ENCODE results near the gene IRX4. TPM values are rescaled to one million over a fixed set of nuclear protein-coding genes. Genes with fewer than 3 reads are reported as not detected.

IRX4 gene
- polyA plus RNA-seq, 2 donors, result 9.3 to 15.6 TPM

- no peaks in the 10 kb centered on the region for H3K4me1 ChIP-seq (ENCODE audit: control insufficient read depth in 2 of 2, insufficient read depth in 2 of 2, low read length in 1 of 2)
- peaks cover 0 to 12% of the 10 kb centered on the region in 2 donors for H3K9me3 ChIP-seq (ENCODE audit: control insufficient read depth in 2 of 2, insufficient read depth in 1 of 2, low read depth in 1 of 2, low read length in 1 of 2)
- H3K4me3 ChIP-seq (ENCODE audit: low read depth in 1 of 2, low read length in 2 of 2), result no peak overlapping the region
- no peaks in the 10 kb centered on the region for H3K27me3 ChIP-seq (ENCODE audit: control insufficient read depth in 1 of 2, insufficient read depth in 2 of 2, low read length in 2 of 2)
- 90% methylated on average over 32 to 34 of the region's 34 CpGs for WGBS, 2 donors
- H3K36me3 ChIP-seq (ENCODE audit: control insufficient read depth in 2 of 2, insufficient read depth in 2 of 2, low read length in 1 of 2), result no peaks in the 10 kb centered on the region
- H3K27ac ChIP-seq (ENCODE audit: low read depth in 2 of 2, low read length in 1 of 2), result no peak overlapping the region
Observed at GRCh38 chr5:1916041-1917001, 33.6 kb upstream of the IRX4 start.

GRCh38 chr5:1915316-1915715, 32.6 kb upstream of the IRX4 start:
- H3K36me3 ChIP-seq (ENCODE audit: control insufficient read depth in 2 of 2, insufficient read depth in 2 of 2, low read length in 1 of 2), result no peaks in the 10 kb centered on the region
- no peaks in the 10 kb centered on the region for H3K27me3 ChIP-seq (ENCODE audit: control insufficient read depth in 1 of 2, insufficient read depth in 2 of 2, low read length in 2 of 2)
- no peak overlapping the region for H3K27ac ChIP-seq (ENCODE audit: low read depth in 2 of 2, low read length in 1 of 2)
- no peaks in the 10 kb centered on the region for H3K4me1 ChIP-seq (ENCODE audit: control insufficient read depth in 2 of 2, insufficient read depth in 2 of 2, low read length in 1 of 2)
- no peak overlapping the region for H3K4me3 ChIP-seq (ENCODE audit: low read depth in 1 of 2, low read length in 2 of 2)
- 87 to 94% methylated on average over 8 of the region's 8 CpGs for WGBS, 2 donors
- peaks cover 0 to 12% of the 10 kb centered on the region in 2 donors for H3K9me3 ChIP-seq (ENCODE audit: control insufficient read depth in 2 of 2, insufficient read depth in 1 of 2, low read depth in 1 of 2, low read length in 1 of 2)

GRCh38 chr5:1914471-1914870, 31.7 kb upstream of the IRX4 start:
- no peaks in the 10 kb centered on the region for H3K4me1 ChIP-seq (ENCODE audit: control insufficient read depth in 2 of 2, insufficient read depth in 2 of 2, low read length in 1 of 2)
- H3K4me3 ChIP-seq (ENCODE audit: low read depth in 1 of 2, low read length in 2 of 2), result no peak overlapping the region
- WGBS, 2 donors, result 91 to 93% methylated on average over 8 of the region's 8 CpGs
- peaks cover 0 to 10% of the 10 kb centered on the region in 2 donors for H3K9me3 ChIP-seq (ENCODE audit: control insufficient read depth in 2 of 2, insufficient read depth in 1 of 2, low read depth in 1 of 2, low read length in 1 of 2)
- H3K27ac ChIP-seq (ENCODE audit: low read depth in 2 of 2, low read length in 1 of 2), result no peak overlapping the region
- H3K36me3 ChIP-seq (ENCODE audit: control insufficient read depth in 2 of 2, insufficient read depth in 2 of 2, low read length in 1 of 2), result no peaks in the 10 kb centered on the region
- no peaks in the 10 kb centered on the region for H3K27me3 ChIP-seq (ENCODE audit: control insufficient read depth in 1 of 2, insufficient read depth in 2 of 2, low read length in 2 of 2)

- no peak overlapping the region for H3K4me3 ChIP-seq (ENCODE audit: low read depth in 1 of 2, low read length in 2 of 2)
- no peak overlapping the region for H3K27ac ChIP-seq (ENCODE audit: low read depth in 2 of 2, low read length in 1 of 2)
- H3K9me3 ChIP-seq (ENCODE audit: control insufficient read depth in 2 of 2, insufficient read depth in 1 of 2, low read depth in 1 of 2, low read length in 1 of 2), result peaks cover 0 to 10% of the 10 kb centered on the region in 2 donors
- 91 to 95% methylated on average over 15 of the region's 15 CpGs for WGBS, 2 donors
- no peaks in the 10 kb centered on the region for H3K36me3 ChIP-seq (ENCODE audit: control insufficient read depth in 2 of 2, insufficient read depth in 2 of 2, low read length in 1 of 2)
- no peaks in the 10 kb centered on the region for H3K27me3 ChIP-seq (ENCODE audit: control insufficient read depth in 1 of 2, insufficient read depth in 2 of 2, low read length in 2 of 2)
- H3K4me1 ChIP-seq (ENCODE audit: control insufficient read depth in 2 of 2, insufficient read depth in 2 of 2, low read length in 1 of 2), result no peaks in the 10 kb centered on the region
Observed at GRCh38 chr5:1913578-1913977, 30.9 kb upstream of the IRX4 start.

- Histone ChIP-seq H3K27ac (ENCODE audit: low read depth in 2 of 2, low read length in 1 of 2) (no peak overlapping the region), H3K4me1 (ENCODE audit: control insufficient read depth in 2 of 2, insufficient read depth in 2 of 2, low read length in 1 of 2) (no peaks in the 10 kb centered on the region), H3K36me3 (ENCODE audit: control insufficient read depth in 2 of 2, insufficient read depth in 2 of 2, low read length in 1 of 2) (no peaks in the 10 kb centered on the region), H3K27me3 (ENCODE audit: control insufficient read depth in 1 of 2, insufficient read depth in 2 of 2, low read length in 2 of 2) (no peaks in the 10 kb centered on the region), H3K4me3 (ENCODE audit: low read depth in 1 of 2, low read length in 2 of 2) (no peak overlapping the region), H3K9me3 (ENCODE audit: control insufficient read depth in 2 of 2, insufficient read depth in 1 of 2, low read depth in 1 of 2, low read length in 1 of 2) (peaks cover 0 to 10% of the 10 kb centered on the region in 2 donors)
- 78 to 82% methylated on average over 18 of the region's 18 CpGs for WGBS, 2 donors
Observed at GRCh38 chr5:1912951-1913565, 30.3 kb upstream of the IRX4 start.

GRCh38 chr5:1911773-1912235, 29.1 kb upstream of the IRX4 start:
- no peaks in the 10 kb centered on the region for H3K27me3 ChIP-seq (ENCODE audit: control insufficient read depth in 1 of 2, insufficient read depth in 2 of 2, low read length in 2 of 2)
- no peaks in the 10 kb centered on the region for H3K4me1 ChIP-seq (ENCODE audit: control insufficient read depth in 2 of 2, insufficient read depth in 2 of 2, low read length in 1 of 2)
- 85 to 92% methylated on average over 26 of the region's 26 CpGs for WGBS, 2 donors
- no peak overlapping the region for H3K27ac ChIP-seq (ENCODE audit: low read depth in 2 of 2, low read length in 1 of 2)
- peaks cover 0 to 10% of the 10 kb centered on the region in 2 donors for H3K9me3 ChIP-seq (ENCODE audit: control insufficient read depth in 2 of 2, insufficient read depth in 1 of 2, low read depth in 1 of 2, low read length in 1 of 2)
- H3K4me3 ChIP-seq (ENCODE audit: low read depth in 1 of 2, low read length in 2 of 2), result no peak overlapping the region
- no peaks in the 10 kb centered on the region for H3K36me3 ChIP-seq (ENCODE audit: control insufficient read depth in 2 of 2, insufficient read depth in 2 of 2, low read length in 1 of 2)

GRCh38 chr5:1910861-1911772, 28.4 kb upstream of the IRX4 start:
- Histone ChIP-seq H3K4me1 (ENCODE audit: control insufficient read depth in 2 of 2, insufficient read depth in 2 of 2, low read length in 1 of 2) (no peaks in the 10 kb centered on the region), H3K27ac (ENCODE audit: low read depth in 2 of 2, low read length in 1 of 2) (no peak overlapping the region), H3K36me3 (ENCODE audit: control insufficient read depth in 2 of 2, insufficient read depth in 2 of 2, low read length in 1 of 2) (no peaks in the 10 kb centered on the region), H3K9me3 (ENCODE audit: control insufficient read depth in 2 of 2, insufficient read depth in 1 of 2, low read depth in 1 of 2, low read length in 1 of 2) (peaks cover 0 to 10% of the 10 kb centered on the region in 2 donors), H3K27me3 (ENCODE audit: control insufficient read depth in 1 of 2, insufficient read depth in 2 of 2, low read length in 2 of 2) (no peaks in the 10 kb centered on the region), H3K4me3 (ENCODE audit: low read depth in 1 of 2, low read length in 2 of 2) (no peak overlapping the region)
- 80 to 88% methylated on average over 15 of the region's 15 CpGs for WGBS, 2 donors

- peaks cover 0 to 13% of the 10 kb centered on the region in 2 donors for H3K9me3 ChIP-seq (ENCODE audit: control insufficient read depth in 2 of 2, insufficient read depth in 1 of 2, low read depth in 1 of 2, low read length in 1 of 2)
- 89 to 92% methylated on average over 31 of the region's 31 CpGs for WGBS, 2 donors
- H3K27me3 ChIP-seq (ENCODE audit: control insufficient read depth in 1 of 2, insufficient read depth in 2 of 2, low read length in 2 of 2), result no peaks in the 10 kb centered on the region
- no peak overlapping the region for H3K4me3 ChIP-seq (ENCODE audit: low read depth in 1 of 2, low read length in 2 of 2)
- H3K27ac ChIP-seq (ENCODE audit: low read depth in 2 of 2, low read length in 1 of 2), result no peak overlapping the region
- no peaks in the 10 kb centered on the region for H3K36me3 ChIP-seq (ENCODE audit: control insufficient read depth in 2 of 2, insufficient read depth in 2 of 2, low read length in 1 of 2)
- H3K4me1 ChIP-seq (ENCODE audit: control insufficient read depth in 2 of 2, insufficient read depth in 2 of 2, low read length in 1 of 2), result no peaks in the 10 kb centered on the region
Observed at GRCh38 chr5:1910081-1910760, 27.5 kb upstream of the IRX4 start.
